Ovary (tissue), 9 donors: Measurements from ENCODE around the gene BAIAP2L2. TPM values are rescaled to one million over a fixed set of nuclear protein-coding genes. Genes with fewer than 3 reads are reported as not detected.

ENCODE experiments used
- DNase-seq, 5 donors: peaks; one replicate each; pipeline ENCODE4 v3.0.0-alpha.2; 2019 to 2020
- H3K27ac ChIP-seq, 2 donors: fragments of 200-600 bp; one replicate each; pipeline versions ENCODE4 v1.5.1 to v1.8.0; 2019 to 2022
- H3K27me3 ChIP-seq: fragments of 200-600 bp; one replicate; pipeline ENCODE4 v1.8.0; 2022
- H3K36me3 ChIP-seq: fragments of 200-600 bp; sonication (generic); one replicate; pipeline ENCODE4 v1.5.1; 2019
- H3K4me1 ChIP-seq: one replicate; pipeline ENCODE4 v1.8.1; 2013; ENCODE audit warnings: mild to moderate bottlenecking, moderate library complexity; ENCODE audit not compliant: insufficient read depth
- H3K4me3 ChIP-seq: fragments of 200-600 bp; sonication (generic); one replicate; pipeline ENCODE4 v1.5.1; 2017
- H3K9me3 ChIP-seq, 2 donors: fragments of 200-600 bp in 1 of 2; sonication (generic) in 1 of 2; one replicate each; pipeline versions ENCODE4 v1.5.1 to v1.8.1; 2013 to 2019; ENCODE audit warnings: mild to moderate bottlenecking in 1 of 2, moderate library complexity in 1 of 2
- CTCF ChIP-seq, 3 donors: fragments of 450-650 bp in 2 of 3; fragments of 200-600 bp in 1 of 3; IDR thresholded peaks; one replicate each; pipeline versions ENCODE4 v1.5.1 to v1.8.0; 2016 to 2022; ENCODE audit warnings: antibody characterized with exemption in 3 of 3, mild to moderate bottlenecking in 1 of 3
- EP300 ChIP-seq: sonication (generic); formaldehyde crosslinking; IDR thresholded peaks from one replicate; pipeline ENCODE4 v1.6.1; 2017; ENCODE audit warnings: antibody characterized with exemption
- POLR2A ChIP-seq: fragments of 450-650 bp; IDR thresholded peaks from one replicate; pipeline ENCODE4 v1.6.1; 2017; ENCODE audit warnings: antibody characterized with exemption, mild to moderate bottlenecking, moderate library complexity
- WGBS, 3 donors: extraction: QIAGEN DNeasy Blood & Tissue Kit in 1 of 3; methylation state at CpG; one replicate each; pipeline versions ENCODE4 v1.1.5 to v1.1.7; 2013 to 2017; 5-methylcytosine and 5-hydroxymethylcytosine counted together
- intact Hi-C, 4 donors: fragments of 100-400 bp; cut with DNase I; formaldehyde crosslinking; loops; one replicate each; pipeline versions ENCODE4 v1.11.0 to v1.15.1; 2022 to 2023
- polyA plus RNA-seq, 2 donors: library from polyadenylated mRNA; stranded (reverse); fragments of 200-250 nt in 1 of 2; fragments of 350-450 nt in 1 of 2; fragmentation: Illumina TruSeq in 1 of 2; extraction: RNeasy Lipid Tissue Mini Kit (QIAGEN cat#74804) in 1 of 2; gene quantifications; one replicate each; pipeline ENCODE4 v1.2.3, GENCODE V29; 2013 to 2014
- total RNA-seq, 7 donors: library from RNA; depleted of rRNA in 2 of 7; stranded (reverse); fragments of >200 nt in 2 of 7; fragmentation: NEBNext Ultra II Directional in 3 of 7; extraction: Animal tissue kit (Norgen Biotek cat#: 25700) in 3 of 7; gene quantifications; one replicate each; pipeline versions ENCODE4 v1.1.0 to v1.2.4, GENCODE V29; 2016 to 2023
- donor health status: DM: no; HTN: no; CAD: no; lungs with moderate emphysema.
- donor health status: DM: no; HTN: no; CAD: no.
- donor health status: Bipolar disorder and iron deficiency.
- donor health status: DM: yes; HTN: yes; CAD: no.
- donor health status: DM: no; HTN: no; CAD: no.
- donor health status: DM: yes; HTN: yes; CAD: no.

Gene BAIAP2L2
- total and polyA plus RNA-seq, 9 donors: 0.40 to 3.1 (median 1.2) TPM; not detected in 1

- Histone ChIP-seq H3K4me3 (no peak overlapping the region), H3K4me1 (peaks cover 4% of the 10 kb centered on the region), H3K9me3 (no peaks in the 10 kb centered on the region), H3K27ac (no peak overlapping the region), H3K27me3 (no peaks in the 10 kb centered on the region), H3K36me3 (no peaks in the 10 kb centered on the region)
- no peak for DNase-seq
- intact Hi-C loops: no loop called here
- 47 to 54% (median 50%) methylated on average over 10 of the region's 10 CpGs for WGBS, 3 donors
- TF ChIP-seq EP300: no peak
- no peak for TF ChIP-seq CTCF (IDR thresholded peaks at IDR 0.05)
- no peak for TF ChIP-seq POLR2A
Measured at GRCh38 chr22:38036392-38037062, 74.0 kb downstream of the BAIAP2L2 start.

GRCh38 chr22:38035530-38035885 is 75.0 kb downstream of the BAIAP2L2 start:
- no peak for DNase-seq
- TF ChIP-seq EP300: no peak
- no peak for TF ChIP-seq CTCF (IDR thresholded peaks at IDR 0.05)
- no peak for TF ChIP-seq POLR2A
- no peaks in the 10 kb centered on the region for H3K9me3 ChIP-seq
- no peak overlapping the region for H3K27ac ChIP-seq
- no peak overlapping the region for H3K4me3 ChIP-seq
- no peaks in the 10 kb centered on the region for H3K36me3 ChIP-seq
- no peaks in the 10 kb centered on the region for H3K27me3 ChIP-seq
- WGBS, 3 donors: 85 to 92% (median 89%) methylated on average over 9 of the region's 9 CpGs
- H3K4me1 ChIP-seq: peaks cover 4% of the 10 kb centered on the region
- intact Hi-C loops: no loop called here

Other genes with a start within 250 kb of the BAIAP2L2 start
- 10 to 100 TPM in 6 of 7 donors, 1 to 10 TPM in 1; 6.2 to 30.0 (median 23.3) TPM for gene MICALL1, start 204.4 kb downstream of the BAIAP2L2 start, total RNA-seq
- 1 to 10 TPM; 7.9 to 9.0 TPM for gene MICALL1, start 204.4 kb downstream of the BAIAP2L2 start, polyA plus RNA-seq
- gene C22orf23, start 157.1 kb downstream of the BAIAP2L2 start, total RNA-seq: 1 to 10 TPM in 3 of 7 donors, under 1 TPM in 4; 0.28 to 2.6 (median 0.77) TPM
- under 1 TPM; 0.41 to 0.87 TPM for gene C22orf23, start 157.1 kb downstream of the BAIAP2L2 start, polyA plus RNA-seq
- gene POLR2F, start 157.0 kb downstream of the BAIAP2L2 start, total RNA-seq: 10 to 100 TPM; 54.8 to 87.9 (median 65.2) TPM
- 100 to 1,000 TPM in 1 of 2 donors, 10 to 100 TPM in 1; 40.3 to 101 TPM for gene POLR2F, start 157.0 kb downstream of the BAIAP2L2 start, polyA plus RNA-seq
- gene SOX10, start 126.1 kb downstream of the BAIAP2L2 start, total RNA-seq: 1 to 10 TPM in 3 of 7 donors, under 1 TPM in 2, not detected in 2; 0.11 to 3.2 (median 1.3) TPM
- gene SOX10, start 126.1 kb downstream of the BAIAP2L2 start, polyA plus RNA-seq: 1 to 10 TPM in 1 of 2 donors, under 1 TPM in 1; 0.61 to 1.9 TPM
- gene PICK1, start 53.3 kb downstream of the BAIAP2L2 start, total RNA-seq: 10 to 100 TPM; 26.0 to 47.7 (median 35.1) TPM
- 10 to 100 TPM; 18.0 to 33.3 TPM for gene PICK1, start 53.3 kb downstream of the BAIAP2L2 start, polyA plus RNA-seq
- gene SLC16A8, start 26.5 kb downstream of the BAIAP2L2 start, total RNA-seq: under 1 TPM in 1 of 7 donors, not detected in 6; 0.52 TPM
- gene SLC16A8, start 26.5 kb downstream of the BAIAP2L2 start, polyA plus RNA-seq: under 1 TPM in 1 of 2 donors, not detected in 1; 0.39 TPM
- gene PLA2G6, start 71.1 kb upstream of the BAIAP2L2 start, total RNA-seq: 10 to 100 TPM; 22.5 to 60.5 (median 39.4) TPM
- gene PLA2G6, start 71.1 kb upstream of the BAIAP2L2 start, polyA plus RNA-seq: 10 to 100 TPM; 16.4 to 68.4 TPM
- gene MAFF, start 91.3 kb upstream of the BAIAP2L2 start, total RNA-seq: 100 to 1,000 TPM in 1 of 7 donors, 10 to 100 TPM in 6; 15.0 to 153 (median 19.4) TPM
- 10 to 100 TPM; 13.3 to 25.2 TPM for gene MAFF, start 91.3 kb upstream of the BAIAP2L2 start, polyA plus RNA-seq
- gene TMEM184B, start 162.3 kb upstream of the BAIAP2L2 start, total RNA-seq: 10 to 100 TPM; 24.9 to 48.3 (median 38.6) TPM
- gene TMEM184B, start 162.3 kb upstream of the BAIAP2L2 start, polyA plus RNA-seq: 10 to 100 TPM; 15.3 to 30.3 TPM
- gene CSNK1E, start 206.7 kb upstream of the BAIAP2L2 start, total RNA-seq: 100 to 1,000 TPM in 5 of 7 donors, 10 to 100 TPM in 2; 73.2 to 161 (median 105) TPM
- gene CSNK1E, start 206.7 kb upstream of the BAIAP2L2 start, polyA plus RNA-seq: 100 to 1,000 TPM in 1 of 2 donors, 10 to 100 TPM in 1; 61.4 to 135 TPM